Stimulated activated CD4-positive, alpha-beta T cell treated with anti-CD3 and anti-CD28 coated beads, Interleukin-12 subunit alpha, Interleukin-12 subunit beta, amount 100 ng/mL, for 4 hours (primary cell): ENCODE data around the gene SNAPC2.

Source experiments
- DNase-seq: peaks from one replicate; pipeline ENCODE4 v3.0.0-alpha.2; 2020

The SNAPC2 gene

DNA sequence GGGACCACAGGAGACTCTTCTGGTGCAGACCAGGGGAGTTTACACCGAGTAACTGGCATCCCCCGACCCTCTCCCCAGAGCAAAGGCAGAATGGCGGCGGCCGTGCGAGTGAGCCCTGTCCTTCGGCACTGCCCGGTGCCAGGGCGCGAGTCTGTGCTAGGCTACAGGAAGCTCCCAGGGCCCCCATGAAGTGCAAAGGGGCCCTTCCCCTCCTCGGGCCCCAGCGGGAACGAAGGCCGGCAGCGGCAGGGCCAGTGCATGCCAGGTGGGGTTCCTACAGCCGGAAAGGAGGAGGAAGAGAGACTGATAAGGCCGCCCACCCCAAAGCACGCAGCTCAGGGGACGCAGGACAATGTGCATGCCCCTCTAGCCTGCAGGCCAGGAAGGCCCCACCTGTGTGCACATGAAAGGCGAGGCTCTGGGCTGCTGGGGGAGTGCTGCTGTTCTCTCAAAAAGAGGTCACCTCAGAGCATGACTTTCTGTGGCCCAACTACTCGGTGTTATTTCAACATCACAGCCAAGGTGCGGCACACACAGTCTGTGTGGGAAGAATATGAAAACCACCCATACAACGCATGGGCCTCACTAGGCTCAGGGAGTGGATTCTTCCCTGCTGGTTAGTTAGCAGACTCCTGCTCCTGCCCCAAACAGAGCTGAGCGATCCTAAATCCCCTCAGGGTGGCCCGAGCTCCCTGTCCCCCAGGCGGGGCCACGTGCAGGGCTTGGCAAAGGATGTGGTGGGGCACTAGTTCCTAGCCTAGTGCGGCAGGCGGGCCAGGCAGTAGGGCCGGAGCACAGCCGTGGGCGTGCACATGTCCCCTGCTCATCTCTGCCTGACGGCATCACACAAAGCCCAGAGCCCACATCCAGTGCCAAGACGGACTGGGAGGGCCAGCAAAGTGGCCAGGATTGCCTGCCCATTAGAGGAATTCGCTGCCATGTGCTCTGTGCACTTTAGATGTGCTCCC is 51.7 kb downstream of the SNAPC2 start:
- no peak for DNase-seq
